HEK293T (cell line): ENCODE measurements around the gene GTSE1.

Experiments used
- CTCF ChIA-PET: fragments of 350-600 bp; formaldehyde crosslinking; extraction: SDS; loops from one replicate; lab custom pipeline; 2021; ENCODE audit warnings: antibody characterized with exemption, inconsistent platforms; lab: Yijun Ruan, JAX
- POLR2A ChIA-PET: fragments of 350-600 bp; formaldehyde crosslinking; extraction: SDS; loops from one replicate; lab custom pipeline; 2020; ENCODE audit warnings: antibody characterized with exemption, inconsistent platforms; lab: Yijun Ruan, JAX
- DNase-seq: peaks from one replicate; pipeline ENCODE4 v3.0.0; 2012; ENCODE audit warnings: mixed read lengths; ENCODE audit errors: extremely low spot score
- ARNT ChIP-seq: fragments of 450-650 bp; IDR thresholded peaks from 2 replicates; pipeline ENCODE4 v1.6.1; 2017; ENCODE audit warnings: mild to moderate bottlenecking
- BHLHE40 ChIP-seq: fragments of 450-650 bp; IDR thresholded peaks from 2 replicates; pipeline ENCODE4 v1.6.1; 2016; ENCODE audit warnings: mild to moderate bottlenecking, moderate library complexity, borderline replicate concordance
- CTBP1 ChIP-seq: fragments of 450-650 bp; IDR thresholded peaks from 2 replicates; pipeline ENCODE4 v1.6.1; 2016; ENCODE audit warnings: borderline replicate concordance
- ELF4 ChIP-seq: fragments of 450-650 bp; IDR thresholded peaks from 2 replicates; pipeline ENCODE4 v1.6.1; 2017; ENCODE audit warnings: antibody characterized with exemption
- FOXA1 ChIP-seq: fragments of 450-650 bp; IDR thresholded peaks from 2 replicates; pipeline ENCODE4 v1.6.1; 2016; ENCODE audit warnings: mild to moderate bottlenecking
- FOXK2 ChIP-seq: fragments of 450-650 bp; IDR thresholded peaks from 2 replicates; pipeline ENCODE4 v1.6.1; 2016; ENCODE audit warnings: mild to moderate bottlenecking
- FOXM1 ChIP-seq: fragments of 450-650 bp; IDR thresholded peaks from 2 replicates; pipeline ENCODE4 v1.6.1; 2017; ENCODE audit warnings: mild to moderate bottlenecking, borderline replicate concordance
- HDGF ChIP-seq: fragments of 450-650 bp; IDR thresholded peaks from 2 replicates; pipeline ENCODE4 v1.6.1; 2017; ENCODE audit warnings: antibody characterized with exemption, borderline replicate concordance
- L3MBTL2 ChIP-seq: fragments of 450-650 bp; conservative IDR thresholded peaks from 2 replicates; pipeline ENCODE4 v1.6.1; 2016; ENCODE audit warnings: mild to moderate bottlenecking
- LEF1 ChIP-seq: fragments of 450-650 bp; IDR thresholded peaks from 2 replicates; pipeline ENCODE4 v1.6.1; 2017; ENCODE audit warnings: mild to moderate bottlenecking, borderline replicate concordance
- NFRKB ChIP-seq: fragments of 450-650 bp; IDR thresholded peaks from 2 replicates; pipeline ENCODE4 v1.6.1; 2016; ENCODE audit warnings: mild to moderate bottlenecking, moderate library complexity
- PKNOX1 ChIP-seq: fragments of 450-650 bp; IDR thresholded peaks from 2 replicates; pipeline ENCODE4 v1.6.1; 2016
- SP1 ChIP-seq: fragments of 450-650 bp; IDR thresholded peaks from 2 replicates; pipeline ENCODE4 v1.6.1; 2017
- SUZ12 ChIP-seq: fragments of 450-650 bp; IDR thresholded peaks from 2 replicates; pipeline ENCODE4 v1.6.1; 2016; ENCODE audit warnings: mild to moderate bottlenecking
- TARDBP ChIP-seq: fragments of 450-650 bp; IDR thresholded peaks from 2 replicates; pipeline ENCODE4 v1.6.1; 2016
- ZNF384 ChIP-seq: fragments of 450-650 bp; IDR thresholded peaks from 2 replicates; pipeline ENCODE4 v1.6.1; 2016

Gene GTSE1

GRCh38 chr22:46315976-46316375, 19.3 kb downstream of the GTSE1 start:
- DNase-seq, result no peak
- ChIA-PET CTCF (interaction anchor here (0.6 to 1.4 kb wide), 3 partner anchors 14 to 197 kb away, joined by 3 to 5 read pairs (median 3); no protein-coding TSS in a partner anchor), POLR2A (no interaction called here)
- TF ChIP-seq FOXA1 (no peak), SP1 (no peak), LEF1 (no peak), CTBP1 (no peak), NFRKB (no peak), BHLHE40 (no peak), ZNF384 (no peak), SUZ12 (no peak), FOXK2 (no peak), FOXM1 (no peak), L3MBTL2 (no peak)

GRCh38 chr22:46317646-46318045, 21.0 kb downstream of the GTSE1 start:
- POLR2A ChIA-PET, result interaction anchor here (1.0 kb wide), 1 partner anchor 12 kb away, joined by 4 read pairs; no protein-coding TSS in a partner anchor
- CTCF ChIA-PET, result no interaction called here

GRCh38 chr22:46318576-46318975, 21.9 kb downstream of the GTSE1 start:
- no peak for TF ChIP-seq SUZ12
- no peak for TF ChIP-seq ELF4
- TF ChIP-seq NFRKB, result no peak
- TF ChIP-seq TARDBP, result no peak
- no peak for TF ChIP-seq FOXM1
- no peak for TF ChIP-seq CTBP1
- ChIA-PET CTCF (interaction anchor here (0.6 kb wide), 1 partner anchor 59 kb away, joined by 3 read pairs; no protein-coding TSS in a partner anchor), POLR2A (interaction anchor here (1.7 kb wide), 1 partner anchor 18 kb away, joined by 4 read pairs; no protein-coding TSS in a partner anchor)
- no peak for DNase-seq

More at GRCh38 chr22:46317646-46318045, 21.0 kb downstream of the GTSE1 start:
- DNase-seq, result no peak
- TF ChIP-seq L3MBTL2 (no peak), PKNOX1 (no peak), SUZ12 (no peak)

GRCh38 chr22:46319319-46319718, 22.6 kb downstream of the GTSE1 start:
- POLR2A ChIA-PET, result interaction anchor here (1.7 kb wide), 1 partner anchor 18 kb away, joined by 4 read pairs; no protein-coding TSS in a partner anchor
- TF ChIP-seq ZNF384 (no peak), SUZ12 (no peak), PKNOX1 (no peak), CTBP1 (no peak)
- no peak for DNase-seq
- CTCF ChIA-PET, result no interaction called here

DNA sequence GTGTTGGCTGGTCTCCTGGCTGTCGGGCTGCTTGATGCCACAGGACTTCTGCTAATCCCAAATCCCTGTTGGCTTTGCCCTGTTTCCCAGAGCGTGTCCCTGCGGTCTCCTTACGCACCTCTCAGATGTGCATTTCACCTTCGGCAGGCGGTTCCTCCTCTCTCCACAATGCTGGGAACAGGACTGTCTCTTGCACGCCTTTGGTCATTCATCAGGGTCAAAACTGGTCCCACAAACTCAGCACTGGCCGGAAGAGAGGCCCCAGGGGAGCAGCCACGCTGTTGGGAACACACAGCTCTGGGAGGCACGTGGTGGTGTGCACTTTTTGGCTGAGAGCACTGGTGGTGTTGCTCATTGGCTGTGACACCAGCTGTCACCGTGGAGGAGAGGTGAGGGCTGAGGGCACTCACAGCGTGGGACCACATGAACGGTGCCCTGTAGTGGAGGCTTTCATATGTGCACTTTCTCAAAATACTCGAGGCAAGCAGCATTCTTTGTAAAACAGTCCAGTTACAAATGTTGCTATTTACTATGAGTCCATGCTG, 23.6 kb downstream of the GTSE1 start:
- DNase-seq, result no peak
- ChIA-PET CTCF (no interaction called here), POLR2A (no interaction called here)
- TF ChIP-seq FOXM1 (no peak), CTBP1 (no peak), PKNOX1 (no peak), NFRKB (no peak), SP1 (no peak), HDGF (no peak), ARNT (no peak), LEF1 (no peak), FOXK2 (no peak), ZNF384 (no peak), TARDBP (no peak), L3MBTL2 (no peak), FOXA1 (no peak), SUZ12 (no peak), ELF4 (no peak), BHLHE40 (no peak)

GRCh38 chr22:46320716-46321386, 24.2 kb downstream of the GTSE1 start:
- no peak for DNase-seq
- TF ChIP-seq LEF1 (no peak), ARNT (no peak), ZNF384 (no peak), FOXK2 (no peak), TARDBP (no peak), CTBP1 (no peak), FOXM1 (no peak), NFRKB (no peak), HDGF (no peak), ELF4 (no peak), L3MBTL2 (no peak), FOXA1 (no peak), SP1 (no peak), SUZ12 (no peak)
- ChIA-PET POLR2A (no interaction called here), CTCF (no interaction called here)

DNA sequence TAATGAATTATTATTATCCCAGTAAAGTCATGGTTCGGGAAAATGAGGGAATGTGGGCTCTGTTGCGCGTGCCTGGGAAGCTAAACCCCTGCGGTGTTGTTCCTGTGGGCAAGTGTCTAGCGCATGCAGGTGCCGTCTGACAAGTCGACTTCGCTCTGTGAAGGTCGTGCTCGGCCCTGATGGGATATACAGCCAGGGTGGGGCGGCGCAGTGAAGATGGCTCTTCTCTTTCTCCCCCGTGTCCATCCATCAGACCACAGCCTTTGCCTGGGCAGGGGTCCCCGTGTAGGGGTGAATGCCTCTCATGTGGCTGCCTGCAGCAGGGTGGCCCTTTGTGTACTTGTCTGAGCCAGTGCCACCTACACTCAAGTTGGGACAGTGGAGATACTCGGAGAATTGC, 26.0 kb downstream of the GTSE1 start:
- ChIA-PET POLR2A (no interaction called here), CTCF (no interaction called here)
- DNase-seq, result no peak
- TF ChIP-seq CTBP1, result no peak
- TF ChIP-seq SUZ12, result no peak
- no peak for TF ChIP-seq NFRKB
- TF ChIP-seq FOXA1, result no peak
- no peak for TF ChIP-seq L3MBTL2
- TF ChIP-seq SP1, result no peak
- no peak for TF ChIP-seq BHLHE40
- no peak for TF ChIP-seq ARNT
- TF ChIP-seq PKNOX1, result no peak
- TF ChIP-seq FOXM1, result no peak
- TF ChIP-seq LEF1, result no peak
- TF ChIP-seq ELF4, result no peak
- no peak for TF ChIP-seq FOXK2
- TF ChIP-seq TARDBP, result no peak
- TF ChIP-seq HDGF, result no peak
- TF ChIP-seq ZNF384, result no peak
